Neural cell (in vitro differentiated cells): ENCODE data around the gene BMERB1. TPM values are rescaled to one million over a fixed set of nuclear protein-coding genes. Genes with fewer than 3 reads are reported as not detected.

Source experiments
- H2AFZ ChIP-seq: fragments of 200-600, 300-800 bp; sonication (generic), shearing (Covaris generic); 2 replicates; pipeline ENCODE4 v1.6.0; 2014; ENCODE audit warnings: low read depth, mild to moderate bottlenecking, antibody characterized with exemption, low read length, moderate library complexity
- H3F3A ChIP-seq: fragments of 200-600 bp; shearing (Covaris generic); 2 replicates; pipeline ENCODE4 v1.6.1; 2016; ENCODE audit warnings: mild to moderate bottlenecking, moderate library complexity, mixed read lengths, antibody characterized with exemption, low read length; ENCODE audit not compliant: insufficient read depth, poor library complexity, severe bottlenecking
- H3K27ac ChIP-seq: fragments of 200-600, 300-800 bp; sonication (generic), shearing (Covaris generic); 2 replicates; pipeline ENCODE4 v1.5.1; 2014; ENCODE audit warnings: mild to moderate bottlenecking, low read length, moderate library complexity
- H3K27me3 ChIP-seq: fragments of 300-800, 200-600 bp; sonication (generic), shearing (Covaris generic); 2 replicates; pipeline ENCODE4 v1.6.0; 2014; ENCODE audit warnings: mild to moderate bottlenecking, low read depth, low read length, moderate library complexity; ENCODE audit not compliant: insufficient read depth
- H3K36me3 ChIP-seq: fragments of 300-800, 200-600 bp; sonication (generic), shearing (Covaris generic); 2 replicates; pipeline ENCODE4 v1.5.1; 2014; ENCODE audit warnings: mild to moderate bottlenecking, antibody characterized with exemption, low read length, moderate library complexity; ENCODE audit not compliant: insufficient read depth
- H3K4me2 ChIP-seq: fragments of 300-800, 200-600 bp; sonication (generic), shearing (Covaris generic); 2 replicates; pipeline ENCODE4 v1.6.0; 2014; ENCODE audit warnings: mild to moderate bottlenecking, low read length
- H3K4me3 ChIP-seq: fragments of 300-800, 200-600 bp; sonication (generic), shearing (Covaris generic); 2 replicates; pipeline ENCODE4 v1.5.1; 2014; ENCODE audit warnings: mild to moderate bottlenecking, low read length, moderate library complexity
- H3K79me2 ChIP-seq: fragments of 200-600 bp; shearing (Covaris generic); replicated peaks from 2 replicates; pipeline ENCODE4 v1.6.0; 2014; ENCODE audit warnings: mild to moderate bottlenecking, low read length, moderate library complexity; ENCODE audit not compliant: insufficient read depth
- H3K9ac ChIP-seq: fragments of 300-800, 200-600 bp; sonication (generic), shearing (Covaris generic); 2 replicates; pipeline ENCODE4 v1.6.1; 2016; ENCODE audit warnings: mild to moderate bottlenecking, low read length, mixed read lengths
- H3K9me2 ChIP-seq: fragments of 200-600 bp; shearing (Covaris generic); 2 replicates; pipeline ENCODE4 v1.6.1; 2016; ENCODE audit warnings: mild to moderate bottlenecking, low read length, mixed read lengths; ENCODE audit not compliant: insufficient read depth
- H3K9me3 ChIP-seq: fragments of 200-600, 300-800 bp; sonication (generic), shearing (Covaris generic); 2 replicates; pipeline ENCODE4 v1.6.1; 2016; ENCODE audit warnings: mild to moderate bottlenecking, mixed run types, low read length, moderate library complexity, mixed read lengths
- H4K20me1 ChIP-seq: fragments of 200-600 bp; shearing (Covaris generic); 2 replicates; pipeline ENCODE4 v1.6.1; 2016; ENCODE audit warnings: mild to moderate bottlenecking, mixed run types; ENCODE audit not compliant: insufficient read depth
- CTCF ChIP-seq: fragments of 450-650 bp; IDR thresholded peaks from 2 replicates; pipeline ENCODE4 v1.5.1; 2014; ENCODE audit warnings: antibody characterized with exemption, mild to moderate bottlenecking, moderate library complexity; ENCODE audit not compliant: poor library complexity, severe bottlenecking
- EP300 ChIP-seq: fragments of 450-650 bp; conservative IDR thresholded peaks from 2 replicates; pipeline ENCODE4 v1.6.1; 2014; ENCODE audit warnings: antibody characterized with exemption, mild to moderate bottlenecking, moderate library complexity; ENCODE audit not compliant: poor library complexity, severe bottlenecking
- EZH2 ChIP-seq: fragments of 200-600, 300-800 bp; shearing (Covaris generic), sonication (generic); IDR thresholded peaks from 2 replicates; pipeline ENCODE4 v1.6.1; 2014; ENCODE audit warnings: antibody characterized with exemption, low read length, borderline replicate concordance, mild to moderate bottlenecking; ENCODE audit not compliant: insufficient read depth, poor library complexity, severe bottlenecking
- MXI1 ChIP-seq: fragments of 450-650 bp; conservative IDR thresholded peaks from 2 replicates; pipeline ENCODE4 v1.6.1; 2014; ENCODE audit warnings: antibody characterized with exemption, mild to moderate bottlenecking; ENCODE audit not compliant: poor library complexity, severe bottlenecking
- POLR2AphosphoS5 ChIP-seq: IDR thresholded peaks from 2 replicates; pipeline ENCODE4 v1.6.1; 2012
- RAD21 ChIP-seq: fragments of 450-650 bp; conservative IDR thresholded peaks from 2 replicates; pipeline ENCODE4 v1.6.1; 2014; ENCODE audit warnings: antibody characterized with exemption, mild to moderate bottlenecking, moderate library complexity
- REST ChIP-seq: IDR thresholded peaks from 2 replicates; pipeline ENCODE4 v1.6.1; 2012; ENCODE audit warnings: borderline replicate concordance
- SMC3 ChIP-seq: fragments of 450-650 bp; conservative IDR thresholded peaks from 2 replicates; pipeline ENCODE4 v1.6.1; 2014; ENCODE audit warnings: antibody characterized with exemption, mild to moderate bottlenecking, moderate library complexity; ENCODE audit not compliant: poor library complexity
- TAF1 ChIP-seq: IDR thresholded peaks from 2 replicates; pipeline ENCODE4 v1.6.1; 2012; ENCODE audit warnings: low read depth
- polyA plus RNA-seq: library from polyadenylated mRNA; depleted of rRNA; stranded (reverse); fragments of >200 nt; gene quantifications from 2 replicates; pipeline ENCODE4 v1.2.3, GENCODE V29; 2014

BMERB1 gene
- polyA plus RNA-seq, 1 donor from 2014 or later, result 149 TPM

DNA sequence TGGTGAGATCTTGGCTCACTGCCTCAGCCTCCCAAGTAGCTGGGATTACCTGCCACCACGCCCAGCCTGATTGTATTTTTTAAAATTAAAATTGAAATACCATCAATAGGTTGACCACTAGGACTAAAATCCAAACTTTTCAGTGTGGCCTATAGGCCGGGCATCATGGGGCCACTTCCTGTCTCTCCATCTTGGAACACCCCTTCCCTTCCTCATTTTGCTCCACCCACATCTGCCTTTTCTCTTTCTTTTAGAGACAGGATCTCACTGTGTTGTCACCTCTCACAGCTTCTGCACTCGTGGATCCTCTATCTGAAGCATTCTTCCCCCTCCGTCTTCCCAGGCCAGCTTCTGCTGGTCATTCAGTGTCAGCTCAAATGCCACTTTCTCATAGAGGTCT is 57.0 kb downstream of the BMERB1 start:
- Histone ChIP-seq H3K79me2 (peaks cover 6% of the 10 kb centered on the region), H3K4me2 (no peak overlapping the region), H3K27me3 (no peaks in the 10 kb centered on the region), H3F3A (no peaks in the 10 kb centered on the region), H3K27ac (no peak overlapping the region), H4K20me1 (no peaks in the 10 kb centered on the region), H3K9me2 (no peaks in the 10 kb centered on the region), H2AFZ (no peak overlapping the region), H3K4me3 (no peak overlapping the region), H3K9ac (no peak overlapping the region), H3K9me3 (no peaks in the 10 kb centered on the region), H3K36me3 (no peaks in the 10 kb centered on the region)
- TF ChIP-seq EZH2, result no peak
- no peak for TF ChIP-seq SMC3
- no peak for TF ChIP-seq REST
- TF ChIP-seq MXI1, result no peak
- TF ChIP-seq POLR2AphosphoS5, result no peak
- no peak for TF ChIP-seq EP300
- no peak for TF ChIP-seq CTCF
- TF ChIP-seq TAF1, result no peak
- no peak for TF ChIP-seq RAD21

DNA sequence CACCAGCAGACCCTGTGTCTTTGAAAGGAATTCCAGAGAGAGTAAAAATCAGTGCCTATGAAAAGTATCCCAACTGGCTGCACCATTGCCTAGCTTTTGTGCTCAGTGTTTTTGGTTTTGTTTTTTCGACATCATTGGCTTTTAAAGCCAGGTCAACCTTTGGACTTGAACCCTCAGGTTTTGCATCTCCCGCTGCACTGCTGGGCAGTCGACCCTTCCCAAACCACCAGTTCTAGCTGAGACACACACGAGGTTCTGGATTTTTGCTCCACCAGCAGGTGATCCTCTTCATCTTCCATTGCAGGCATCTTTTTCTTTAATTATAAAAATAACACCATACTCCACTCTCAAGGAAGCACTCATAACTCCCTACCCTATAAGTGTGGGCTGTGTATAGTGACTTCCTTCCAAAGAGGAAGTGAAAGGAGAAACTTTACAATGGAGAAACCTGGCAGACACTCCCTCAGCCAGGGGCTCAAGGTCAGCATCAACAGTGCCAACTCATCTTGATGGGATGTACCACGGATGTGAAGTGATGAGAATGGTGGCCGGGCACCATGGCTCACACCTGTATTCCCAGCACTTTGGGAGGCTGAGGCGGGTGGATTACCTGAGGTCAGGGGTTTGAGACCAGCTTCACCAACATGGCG is 57.8 kb downstream of the BMERB1 start:
- H3K4me2 ChIP-seq, result no peak overlapping the region
- TF ChIP-seq RAD21 (no peak), EP300 (no peak), POLR2AphosphoS5 (no peak), EZH2 (no peak), CTCF (no peak), TAF1 (no peak)

More for the DNA sequence above, 57.8 kb downstream of the BMERB1 start:
- Histone ChIP-seq H3K9me3 (no peaks in the 10 kb centered on the region), H2AFZ (no peak overlapping the region), H3K27me3 (no peaks in the 10 kb centered on the region), H3K9me2 (no peaks in the 10 kb centered on the region), H3K27ac (no peak overlapping the region), H3K79me2 (peaks cover 6% of the 10 kb centered on the region), H3F3A (no peaks in the 10 kb centered on the region), H3K9ac (no peak overlapping the region), H4K20me1 (no peaks in the 10 kb centered on the region), H3K36me3 (no peaks in the 10 kb centered on the region), H3K4me3 (no peak overlapping the region)
